Measurements from ENCODE around the gene UBE2Q2. TPM values are rescaled to one million over a fixed set of nuclear protein-coding genes. Genes with fewer than 3 reads are reported as not detected.

The UBE2Q2 gene
- total and polyA plus RNA-seq, 9 of the 15 experiments (the other 6 are each of a cell fraction or from before 2014, with no cell fraction given): 6.2 to 24.0 (median 16.2) TPM

DNA sequence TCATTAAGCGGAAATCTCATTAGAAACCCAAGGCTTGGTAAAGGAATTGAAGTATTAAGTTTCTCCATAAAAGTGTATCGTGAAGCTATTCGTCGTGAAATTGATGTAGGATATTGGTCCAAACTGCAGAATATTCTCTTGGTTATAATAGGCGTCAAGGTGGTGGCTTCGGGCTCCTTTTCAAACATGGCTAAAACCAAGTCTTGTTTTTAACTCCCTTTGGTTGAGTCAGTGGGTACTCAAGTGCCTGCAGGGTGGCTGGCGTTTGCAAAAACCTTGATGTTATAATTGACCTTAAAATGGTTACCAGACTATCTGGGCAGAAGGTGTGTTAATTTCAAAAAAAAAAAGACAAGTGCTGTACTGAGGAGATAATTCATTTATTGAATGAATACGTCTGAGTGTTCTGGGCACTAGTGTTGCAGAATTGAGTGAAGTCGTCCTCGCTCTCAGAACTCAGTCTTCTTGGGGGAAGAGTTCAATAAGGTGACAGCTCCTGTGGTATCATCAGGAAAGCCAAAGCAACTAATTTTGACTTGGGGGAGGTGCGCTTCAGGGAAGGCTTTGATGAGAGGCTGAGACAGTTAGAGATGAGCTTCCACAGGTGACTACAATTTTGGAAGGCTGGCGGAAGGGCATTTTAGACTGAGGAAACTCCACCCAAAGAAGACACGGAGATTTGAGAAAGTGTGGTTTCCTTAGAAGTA is 1.5 kb downstream of the UBE2Q2 start:
- in situ Hi-C loops (cut with MboI) (no loop called here), intact Hi-C loops (cut with micrococcal nuclease) (no loop called here)
- Histone ChIP-seq H2AFZ (ENCODE audit: low read depth, low read length) (no peak overlapping the region), H3K27ac (ENCODE audit: extremely low read depth, low read depth, low read length) (peak overlapping the region; percentile 94), H3K4me2 (ENCODE audit: insufficient read depth, low read length) (peak overlapping the region; percentile 92), H3K4me1 (replicated peaks in 1 of 2; ENCODE audit: control insufficient read depth in 2 of 2, insufficient read depth in 2 of 2, low read length in 2 of 2) (peaks cover 37 to 47% of the 10 kb centered on the region in 2 experiments), H3K9me3 (replicated peaks; ENCODE audit: control insufficient read depth, insufficient read depth, low read depth, low read length) (no peaks in the 10 kb centered on the region), H3K36me3 (ENCODE audit: control insufficient read depth, insufficient read depth, low read length) (peaks cover 17% of the 10 kb centered on the region; the same call in 2 of the 3 replicates), H3K79me2 (ENCODE audit: control insufficient read depth, insufficient read depth, low read length) (peaks cover 64% of the 10 kb centered on the region), H3K9ac (ENCODE audit: insufficient read depth in 1 of 2, low read depth in 2 of 2, low read length in 2 of 2) (peak overlapping the region; percentile 81 to 91; a peak in 3 of 4 replicates), H3K4me3 (peak overlapping the region; percentile 82), H3K9me1 (ENCODE audit: control insufficient read depth, insufficient read depth, low read length) (no peaks in the 10 kb centered on the region), H4K20me1 (replicated peaks; ENCODE audit: control insufficient read depth, insufficient read depth, low read length) (peaks cover 3% of the 10 kb centered on the region; the same call in 1 of the 2 replicates), H3K27me3 (ENCODE audit: control insufficient read depth in 2 of 2, insufficient read depth in 2 of 2, low read length in 2 of 2) (no peaks in the 10 kb centered on the region)
- FAIRE-seq (no peak), ATAC-seq (no peak), DNase-seq (ENCODE audit: extremely low read depth in 1 of 4, low spot score in 3 of 4) (no peak)
- TSS peak; percentile 47 for BruUV-seq (replicated peaks)
- ChIA-PET POLR2A (interaction anchor here (0.9 to 4.4 kb wide), 7 partner anchors 8 to 17 kb away, joined by 3 to 38 read pairs (median 4); no protein-coding TSS in a partner anchor), CTCF (ENCODE audit: low intra/inter-chr PET ratio) (no interaction called here)
- 7% methylated on average over 13 of the region's 13 CpGs for WGBS (ENCODE audit: insufficient coverage, low coverage, missing lambda C conversion rate)
- TF ChIP-seq SNIP1 (IDR thresholded peaks at IDR 0.05; ENCODE audit: low read depth) (no peak), SAP30 (IDR thresholded peaks at IDR 0.05; ENCODE audit: borderline replicate concordance, insufficient read depth, low read depth, low read length, poor library complexity, severe bottlenecking) (peak; percentile 23), NR4A1 (CRISPR knock-in tag; IDR thresholded peaks at IDR 0.05) (no peak), NR4A1 (tag; IDR thresholded peaks at IDR 0.05) (no peak), HDGF (IDR thresholded peaks at IDR 0.05) (no peak), PKNOX1 (IDR thresholded peaks at IDR 0.05) (0 out of 2 replicates have a peak, but pooled peaks have one; percentile 20), HNRNPUL1 (IDR thresholded peaks at IDR 0.05; ENCODE audit: low read length) (no peak), CHD1 (IDR thresholded peaks at IDR 0.05; ENCODE audit: low read length) (peak; percentile 6), ZNF121 (CRISPR knock-in tag; conservative IDR thresholded peaks at IDR 0.05) (no peak), WHSC1 (IDR thresholded peaks at IDR 0.05; ENCODE audit: low read length) (no peak), MLLT1 (IDR thresholded peaks at IDR 0.05) (no peak), EHMT2 (IDR thresholded peaks at IDR 0.05) (no peak), SIN3B (IDR thresholded peaks at IDR 0.05; ENCODE audit: low read depth) (no peak), RAD21 (CRISPR knock-in tag; conservative IDR thresholded peaks at IDR 0.05 in 1 of 2, IDR thresholded peaks at IDR 0.05 in 1 of 2) (no peak)
- TF ChIP-seq, protein P1, sequence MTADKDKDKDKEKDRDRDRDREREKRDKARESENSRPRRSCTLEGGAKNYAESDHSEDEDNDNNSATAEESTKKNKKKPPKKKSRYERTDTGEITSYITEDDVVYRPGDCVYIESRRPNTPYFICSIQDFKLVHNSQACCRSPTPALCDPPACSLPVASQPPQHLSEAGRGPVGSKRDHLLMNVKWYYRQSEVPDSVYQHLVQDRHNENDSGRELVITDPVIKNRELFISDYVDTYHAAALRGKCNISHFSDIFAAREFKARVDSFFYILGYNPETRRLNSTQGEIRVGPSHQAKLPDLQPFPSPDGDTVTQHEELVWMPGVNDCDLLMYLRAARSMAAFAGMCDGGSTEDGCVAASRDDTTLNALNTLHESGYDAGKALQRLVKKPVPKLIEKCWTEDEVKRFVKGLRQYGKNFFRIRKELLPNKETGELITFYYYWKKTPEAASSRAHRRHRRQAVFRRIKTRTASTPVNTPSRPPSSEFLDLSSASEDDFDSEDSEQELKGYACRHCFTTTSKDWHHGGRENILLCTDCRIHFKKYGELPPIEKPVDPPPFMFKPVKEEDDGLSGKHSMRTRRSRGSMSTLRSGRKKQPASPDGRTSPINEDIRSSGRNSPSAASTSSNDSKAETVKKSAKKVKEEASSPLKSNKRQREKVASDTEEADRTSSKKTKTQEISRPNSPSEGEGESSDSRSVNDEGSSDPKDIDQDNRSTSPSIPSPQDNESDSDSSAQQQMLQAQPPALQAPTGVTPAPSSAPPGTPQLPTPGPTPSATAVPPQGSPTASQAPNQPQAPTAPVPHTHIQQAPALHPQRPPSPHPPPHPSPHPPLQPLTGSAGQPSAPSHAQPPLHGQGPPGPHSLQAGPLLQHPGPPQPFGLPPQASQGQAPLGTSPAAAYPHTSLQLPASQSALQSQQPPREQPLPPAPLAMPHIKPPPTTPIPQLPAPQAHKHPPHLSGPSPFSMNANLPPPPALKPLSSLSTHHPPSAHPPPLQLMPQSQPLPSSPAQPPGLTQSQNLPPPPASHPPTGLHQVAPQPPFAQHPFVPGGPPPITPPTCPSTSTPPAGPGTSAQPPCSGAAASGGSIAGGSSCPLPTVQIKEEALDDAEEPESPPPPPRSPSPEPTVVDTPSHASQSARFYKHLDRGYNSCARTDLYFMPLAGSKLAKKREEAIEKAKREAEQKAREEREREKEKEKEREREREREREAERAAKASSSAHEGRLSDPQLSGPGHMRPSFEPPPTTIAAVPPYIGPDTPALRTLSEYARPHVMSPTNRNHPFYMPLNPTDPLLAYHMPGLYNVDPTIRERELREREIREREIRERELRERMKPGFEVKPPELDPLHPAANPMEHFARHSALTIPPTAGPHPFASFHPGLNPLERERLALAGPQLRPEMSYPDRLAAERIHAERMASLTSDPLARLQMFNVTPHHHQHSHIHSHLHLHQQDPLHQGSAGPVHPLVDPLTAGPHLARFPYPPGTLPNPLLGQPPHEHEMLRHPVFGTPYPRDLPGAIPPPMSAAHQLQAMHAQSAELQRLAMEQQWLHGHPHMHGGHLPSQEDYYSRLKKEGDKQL (CRISPR knock-in tag; IDR thresholded peaks at IDR 0.05; ENCODE audit: borderline replicate concordance): no peak

All from K562 (cell line).